Measurements from ENCODE around the gene KLHL35.

Gene KLHL35

GRCh38 chr11:75442161-75442885 lies 9.3 kb upstream of the KLHL35 start:
- DNase-seq (ENCODE audit: low read depth): no peak

- no peak for DNase-seq (ENCODE audit: low read depth)
Observed at GRCh38 chr11:75441804-75442132, 8.8 kb upstream of the KLHL35 start.

- DNase-seq (ENCODE audit: low read depth): no peak
Observed at GRCh38 chr11:75440960-75441803, 8.2 kb upstream of the KLHL35 start.

GRCh38 chr11:75439495-75440120 lies 6.6 kb upstream of the KLHL35 start:
- no peak for DNase-seq (ENCODE audit: low read depth)

GRCh38 chr11:75439026-75439425 lies 6.0 kb upstream of the KLHL35 start:
- no peak for DNase-seq (ENCODE audit: low read depth)

- no peak for DNase-seq (ENCODE audit: low read depth)
Observed at GRCh38 chr11:75437966-75438659, 5.1 kb upstream of the KLHL35 start.

GRCh38 chr11:75436806-75437205 lies 3.8 kb upstream of the KLHL35 start:
- no peak for DNase-seq (ENCODE audit: low read depth)

- DNase-seq (ENCODE audit: low read depth): no peak
Observed at GRCh38 chr11:75435571-75435925, 2.5 kb upstream of the KLHL35 start.

- DNase-seq (ENCODE audit: low read depth): no peak
Observed at GRCh38 chr11:75434886-75435570, 2.0 kb upstream of the KLHL35 start.

- DNase-seq (ENCODE audit: low read depth): no peak
Observed at GRCh38 chr11:75434051-75434450, 1.0 kb upstream of the KLHL35 start.

GRCh38 chr11:75433443-75433842 lies 440 bp upstream of the KLHL35 start:
- no peak for DNase-seq (ENCODE audit: low read depth)

GRCh38 chr11:75431533-75432525 lies 1.2 kb downstream of the KLHL35 start:
- DNase-seq (ENCODE audit: low read depth): no peak

GRCh38 chr11:75430714-75431532 lies 2.1 kb downstream of the KLHL35 start:
- DNase-seq (ENCODE audit: low read depth): no peak

GRCh38 chr11:75429902-75430713 lies 2.9 kb downstream of the KLHL35 start:
- peak; percentile 84 for DNase-seq (ENCODE audit: low read depth)

- no peak for DNase-seq (ENCODE audit: low read depth)
Observed at GRCh38 chr11:75429641-75429901, 3.4 kb downstream of the KLHL35 start.

GRCh38 chr11:75428989-75429640 lies 3.9 kb downstream of the KLHL35 start:
- no peak for DNase-seq (ENCODE audit: low read depth)

GRCh38 chr11:75428281-75428724 lies 4.7 kb downstream of the KLHL35 start:
- peak; percentile 93 for DNase-seq (ENCODE audit: low read depth)

- DNase-seq (ENCODE audit: low read depth): no peak
Observed at GRCh38 chr11:75427181-75427580, 5.8 kb downstream of the KLHL35 start.

- DNase-seq (ENCODE audit: low read depth): no peak
Observed at GRCh38 chr11:75426720-75427086, 6.3 kb downstream of the KLHL35 start.
